ENCODE data around the gene EPS8L3.

DNA sequence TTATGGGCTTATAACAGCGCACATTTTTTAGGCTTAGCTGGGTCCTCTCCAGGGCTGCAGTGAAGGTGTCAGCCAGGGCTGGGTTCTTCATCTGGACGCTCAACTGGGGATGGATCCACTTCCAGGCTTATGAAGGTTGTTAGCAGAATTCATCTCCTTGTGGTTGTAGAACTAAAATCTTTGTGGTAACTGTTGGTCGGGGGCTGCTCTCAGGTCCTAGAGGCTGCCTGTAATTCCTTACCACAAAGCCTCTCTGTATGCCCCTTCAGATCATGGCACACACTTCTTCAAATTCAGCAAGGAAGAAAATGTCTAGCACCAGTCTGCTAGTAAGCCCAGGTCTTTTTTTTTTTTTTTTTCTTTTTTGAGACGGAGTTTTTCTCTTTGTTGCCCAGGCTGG is 40.9 kb upstream of the EPS8L3 start:
- TF ChIP-seq, protein P1, sequence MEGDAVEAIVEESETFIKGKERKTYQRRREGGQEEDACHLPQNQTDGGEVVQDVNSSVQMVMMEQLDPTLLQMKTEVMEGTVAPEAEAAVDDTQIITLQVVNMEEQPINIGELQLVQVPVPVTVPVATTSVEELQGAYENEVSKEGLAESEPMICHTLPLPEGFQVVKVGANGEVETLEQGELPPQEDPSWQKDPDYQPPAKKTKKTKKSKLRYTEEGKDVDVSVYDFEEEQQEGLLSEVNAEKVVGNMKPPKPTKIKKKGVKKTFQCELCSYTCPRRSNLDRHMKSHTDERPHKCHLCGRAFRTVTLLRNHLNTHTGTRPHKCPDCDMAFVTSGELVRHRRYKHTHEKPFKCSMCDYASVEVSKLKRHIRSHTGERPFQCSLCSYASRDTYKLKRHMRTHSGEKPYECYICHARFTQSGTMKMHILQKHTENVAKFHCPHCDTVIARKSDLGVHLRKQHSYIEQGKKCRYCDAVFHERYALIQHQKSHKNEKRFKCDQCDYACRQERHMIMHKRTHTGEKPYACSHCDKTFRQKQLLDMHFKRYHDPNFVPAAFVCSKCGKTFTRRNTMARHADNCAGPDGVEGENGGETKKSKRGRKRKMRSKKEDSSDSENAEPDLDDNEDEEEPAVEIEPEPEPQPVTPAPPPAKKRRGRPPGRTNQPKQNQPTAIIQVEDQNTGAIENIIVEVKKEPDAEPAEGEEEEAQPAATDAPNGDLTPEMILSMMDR (IDR thresholded peaks at IDR 0.05) = no peak
- TF ChIP-seq POLR2AphosphoS5 (IDR thresholded peaks at IDR 0.05; ENCODE audit: low read depth, low read length) (no peak), SIN3A (IDR thresholded peaks at IDR 0.05; ENCODE audit: borderline replicate concordance, insufficient read depth, low read depth, low read length) (no peak), REST (IDR thresholded peaks at IDR 0.05; ENCODE audit: insufficient read depth in 1 of 2, low read depth in 2 of 2, low read length in 1 of 2) (no peak)
